ENCODE measurements around the gene SDHAF1. TPM values are rescaled to one million over a fixed set of nuclear protein-coding genes. Genes with fewer than 3 reads are reported as not detected.

Gene SDHAF1
- total RNA-seq, 2 donors from 2014 or later = 25.2 to 31.6 TPM

DNA sequence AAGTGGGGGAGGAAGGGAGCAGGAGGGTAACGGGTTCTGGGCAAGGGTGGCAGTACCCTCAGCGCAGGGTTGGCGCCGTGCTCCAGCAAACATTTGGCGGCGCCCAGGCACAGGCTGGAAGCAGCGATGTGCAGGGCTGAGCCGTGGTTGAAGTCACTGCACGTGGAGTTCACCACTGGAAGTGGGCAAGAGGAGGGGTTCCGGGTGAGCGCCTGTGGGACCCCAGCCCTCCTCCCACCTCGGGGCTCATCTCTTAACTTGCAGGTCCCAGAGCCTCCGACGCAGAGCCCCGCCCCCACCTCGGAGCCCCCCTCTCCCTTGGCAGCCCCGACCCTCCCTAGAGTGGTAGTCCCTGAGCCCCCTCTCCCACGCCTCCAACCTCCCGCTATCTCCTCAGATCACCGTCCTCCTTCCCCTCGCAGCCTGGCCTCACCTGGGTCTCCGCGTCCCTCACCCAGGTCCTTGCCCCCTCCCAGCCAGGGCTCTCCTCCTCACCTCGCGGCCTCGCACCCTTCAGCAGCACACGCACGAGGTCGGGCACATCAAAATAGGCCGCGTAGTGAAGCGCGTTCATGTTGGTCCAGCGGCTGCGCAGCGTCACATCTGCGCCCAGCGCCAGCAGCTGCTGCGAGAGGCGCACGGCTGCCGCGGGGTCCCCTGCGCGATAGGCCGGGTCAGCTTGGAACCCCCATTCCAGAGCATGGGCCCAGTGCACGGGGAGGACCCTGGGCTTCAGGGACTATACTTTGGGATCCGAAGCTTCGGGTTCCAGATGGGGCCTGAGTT lies 31.3 kb downstream of the SDHAF1 start:
- H3K36me3 ChIP-seq = no peaks in the 10 kb centered on the region
- no peaks in the 10 kb centered on the region for H3K4me1 ChIP-seq
- H3K4me3 ChIP-seq = no peak overlapping the region
- intact Hi-C loops (cut with DNase I) = no loop called here
- H3K9me3 ChIP-seq = no peaks in the 10 kb centered on the region
- no peak overlapping the region for H3K27ac ChIP-seq
- DNase-seq = no peak
- no peak for TF ChIP-seq CTCF (IDR thresholded peaks at IDR 0.05)
- H3K27me3 ChIP-seq = no peaks in the 10 kb centered on the region
- no peak overlapping the region for H3K9ac ChIP-seq (ENCODE audit: low read depth in 2 of 2, low read length in 2 of 2)

DNA sequence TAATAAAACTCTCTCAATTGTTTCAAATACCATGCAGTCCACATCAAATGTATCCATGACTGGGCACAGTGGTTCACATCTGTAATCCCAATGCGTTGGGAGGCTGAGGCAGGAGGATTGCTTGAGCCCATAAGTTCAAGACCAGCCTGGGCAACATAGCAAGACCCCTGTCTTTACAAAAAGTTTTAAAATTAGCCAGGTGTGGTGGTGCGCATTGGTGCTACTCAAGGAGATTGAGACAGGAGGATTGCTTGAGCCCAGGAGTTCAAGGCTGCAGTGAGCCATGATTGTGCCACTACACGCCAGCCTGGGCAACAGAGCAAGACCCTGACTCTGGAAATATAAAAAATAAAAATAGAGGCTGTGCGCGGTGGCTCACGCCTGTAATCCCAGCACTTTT lies 32.7 kb downstream of the SDHAF1 start:
- Histone ChIP-seq H3K27ac (no peak overlapping the region), H3K9me3 (no peaks in the 10 kb centered on the region), H3K27me3 (no peaks in the 10 kb centered on the region), H3K9ac (ENCODE audit: low read depth in 2 of 2, low read length in 2 of 2) (no peak overlapping the region), H3K4me1 (no peaks in the 10 kb centered on the region), H3K36me3 (no peaks in the 10 kb centered on the region), H3K4me3 (no peak overlapping the region)
- intact Hi-C loops (cut with DNase I) = no loop called here
- no peak for DNase-seq
- TF ChIP-seq CTCF (IDR thresholded peaks at IDR 0.05) = no peak

GRCh38 chr19:36028313-36029041 lies 33.5 kb downstream of the SDHAF1 start:
- no peaks in the 10 kb centered on the region for H3K36me3 ChIP-seq
- H3K4me3 ChIP-seq = no peak overlapping the region
- intact Hi-C loops (cut with DNase I) = no loop called here
- no peaks in the 10 kb centered on the region for H3K27me3 ChIP-seq
- H3K9me3 ChIP-seq = no peaks in the 10 kb centered on the region
- no peak overlapping the region for H3K9ac ChIP-seq (ENCODE audit: low read depth in 2 of 2, low read length in 2 of 2)
- no peak overlapping the region for H3K27ac ChIP-seq
- no peak for TF ChIP-seq CTCF (IDR thresholded peaks at IDR 0.05)
- no peaks in the 10 kb centered on the region for H3K4me1 ChIP-seq
- no peak for DNase-seq

GRCh38 chr19:36030264-36031148 lies 35.5 kb downstream of the SDHAF1 start:
- Histone ChIP-seq H3K4me1 (no peaks in the 10 kb centered on the region), H3K9me3 (no peaks in the 10 kb centered on the region), H3K9ac (ENCODE audit: low read depth in 2 of 2, low read length in 2 of 2) (no peak overlapping the region), H3K4me3 (no peak overlapping the region), H3K27ac (no peak overlapping the region), H3K36me3 (no peaks in the 10 kb centered on the region), H3K27me3 (no peaks in the 10 kb centered on the region)
- intact Hi-C loops (cut with DNase I) = no loop called here
- TF ChIP-seq CTCF (IDR thresholded peaks at IDR 0.05) = no peak
- DNase-seq = no peak

DNA sequence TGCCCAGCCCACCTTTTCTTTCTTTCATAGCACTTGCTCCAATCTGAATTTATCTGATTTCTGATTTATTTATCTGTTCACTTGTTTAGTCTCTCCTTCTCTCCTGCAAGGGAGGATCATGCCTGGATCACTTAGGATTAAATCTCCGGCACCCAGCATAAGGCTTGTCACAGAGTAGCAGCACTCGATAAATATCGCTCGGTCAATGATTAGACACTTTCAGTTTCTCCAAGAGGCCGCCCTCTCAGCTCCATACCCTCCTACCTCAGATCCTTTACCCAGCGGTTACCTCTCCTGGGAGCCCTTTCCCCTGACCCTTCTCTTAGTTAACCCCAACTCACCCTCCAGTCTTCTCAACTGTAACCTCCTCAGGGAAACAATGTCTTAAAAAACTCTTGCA lies 36.3 kb downstream of the SDHAF1 start:
- Histone ChIP-seq H3K9ac (ENCODE audit: low read depth in 2 of 2, low read length in 2 of 2) (no peak overlapping the region), H3K4me3 (no peak overlapping the region), H3K4me1 (no peaks in the 10 kb centered on the region), H3K36me3 (no peaks in the 10 kb centered on the region), H3K27me3 (no peaks in the 10 kb centered on the region), H3K9me3 (no peaks in the 10 kb centered on the region), H3K27ac (no peak overlapping the region)
- TF ChIP-seq CTCF (IDR thresholded peaks at IDR 0.05) = no peak
- no peak for DNase-seq
- intact Hi-C loops (cut with DNase I) = no loop called here
